Endometrial microvascular endothelial cells (primary cell): Measurements from ENCODE around the gene RPS3. TPM values are rescaled to one million over a fixed set of nuclear protein-coding genes. Genes with fewer than 3 reads are reported as not detected.
"Not testable (repeated sequence)": the region's sequence is repeated elsewhere in the genome, so short reads cannot be mapped to it uniquely, and the experiment has no call there.

Experiments used
- in situ Hi-C: cut with HindIII; loops from 2 replicates; pipeline ENCODE4 v1.10.0; 2017; ENCODE audit warnings: low sequenced_read_pairs, low pct_unique_long_range_greater_than_20kb; ENCODE audit errors: inconsistent ontology term
- total RNA-seq: library from RNA; depleted of rRNA; stranded (reverse); fragments of >200 nt; gene quantifications from one replicate; pipeline ENCODE4 v1.2.3, GENCODE V29; 2015; ENCODE audit errors: inconsistent ontology term

The RPS3 gene
- 1,799 TPM for total RNA-seq

GRCh38 chr11:75399344-75400145 is at the start of gene RPS3:
Gene RPS3, plus strand, starts transcription at chr11:75399518. Its CDS starts 30 bp downstream, at chr11:75399548.
- in situ Hi-C loops: loop anchor here (10.0 kb wide), 1 partner anchor 125 kb away; no protein-coding TSS in a partner anchor

- in situ Hi-C loops: no loop called here
These were observed 49.7 kb upstream of the RPS3 start for GRCh38 chr11:75349521-75350116.

- in situ Hi-C loops: no loop called here
These were observed 49.1 kb upstream of the RPS3 start for GRCh38 chr11:75350122-75350742.

GRCh38 chr11:75350743-75351540 is 48.4 kb upstream of the RPS3 start:
- in situ Hi-C loops: no loop called here

- in situ Hi-C loops: no loop called here
These were observed 47.9 kb upstream of the RPS3 start, which contains the start of gene ARRB1 for GRCh38 chr11:75351541-75351790. Gene ARRB1, minus strand, starts transcription at chr11:75351661. Its CDS starts 54 bp downstream, at chr11:75351607.

- in situ Hi-C loops: no loop called here
These were observed 47.3 kb upstream of the RPS3 start for GRCh38 chr11:75351791-75352587.

GRCh38 chr11:75352588-75353206 is 46.6 kb upstream of the RPS3 start:
- in situ Hi-C loops: no loop called here

- in situ Hi-C loops: no loop called here
These were observed 44.3 kb upstream of the RPS3 start for GRCh38 chr11:75355051-75355450.

- in situ Hi-C loops: no loop called here
These were observed 42.7 kb upstream of the RPS3 start for GRCh38 chr11:75356613-75357012.

- in situ Hi-C loops: not testable (repeated sequence)
These were observed 37.0 kb upstream of the RPS3 start for GRCh38 chr11:75362285-75362684.

- in situ Hi-C loops: no loop called here
These were observed 33.6 kb upstream of the RPS3 start for GRCh38 chr11:75365711-75366181.

- in situ Hi-C loops: not testable (repeated sequence)
These were observed 32.5 kb upstream of the RPS3 start for GRCh38 chr11:75366826-75367225.

GRCh38 chr11:75369560-75370255 is 29.6 kb upstream of the RPS3 start:
- in situ Hi-C loops: no loop called here

GRCh38 chr11:75371949-75372876 is 27.1 kb upstream of the RPS3 start:
- in situ Hi-C loops: no loop called here

GRCh38 chr11:75373201-75373600 is 26.1 kb upstream of the RPS3 start:
- in situ Hi-C loops: no loop called here

GRCh38 chr11:75374646-75375045 is 24.7 kb upstream of the RPS3 start:
- in situ Hi-C loops: no loop called here
